HG03095 (cell line): ENCODE results near the gene CHRDL2.

Experiments
- ATAC-seq: cut with Tn5 transposase; IDR thresholded peaks from one replicate; pipeline ENCODE4 v1.9.1; 2021; ENCODE audit warnings: moderate library complexity; ENCODE audit not compliant: unreplicated experiment

CHRDL2 gene

DNA sequence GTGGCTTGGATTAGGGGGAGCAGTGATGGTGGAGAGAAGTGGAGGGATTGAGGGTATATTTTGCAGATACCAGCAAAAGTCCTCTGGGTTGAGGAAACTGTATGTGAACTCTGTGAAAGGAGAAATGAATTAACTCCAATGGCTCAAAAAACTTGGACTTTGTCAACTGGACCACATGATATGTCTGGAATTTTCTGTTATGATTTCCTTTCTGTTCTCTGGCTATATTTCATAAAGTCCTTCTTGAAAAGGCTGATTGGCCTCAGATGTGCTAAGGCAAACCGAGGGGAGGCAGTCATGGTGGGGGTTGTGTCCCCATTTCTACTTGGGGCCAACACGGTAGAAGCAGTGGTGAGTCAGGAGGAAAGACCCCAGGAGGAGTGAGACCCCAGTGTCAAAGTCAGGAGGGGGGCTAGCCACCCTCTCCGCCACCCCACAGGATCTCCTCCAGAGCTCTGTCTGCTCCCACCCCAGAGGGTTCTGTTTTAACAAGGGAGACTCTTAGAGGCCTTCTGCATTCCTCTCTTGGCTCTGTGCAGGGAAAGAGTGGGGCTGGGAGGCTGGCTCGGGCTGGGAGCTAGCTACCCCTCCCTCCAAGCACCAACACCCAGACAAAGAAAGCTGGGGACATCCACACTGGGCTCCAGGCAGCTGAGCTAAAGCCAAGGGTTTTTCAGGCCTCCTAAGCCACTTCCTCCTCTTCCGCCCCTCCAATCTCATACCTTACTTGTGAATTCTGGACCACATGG lies 13.8 kb downstream of the CHRDL2 start:
- ATAC-seq = no peak

DNA sequence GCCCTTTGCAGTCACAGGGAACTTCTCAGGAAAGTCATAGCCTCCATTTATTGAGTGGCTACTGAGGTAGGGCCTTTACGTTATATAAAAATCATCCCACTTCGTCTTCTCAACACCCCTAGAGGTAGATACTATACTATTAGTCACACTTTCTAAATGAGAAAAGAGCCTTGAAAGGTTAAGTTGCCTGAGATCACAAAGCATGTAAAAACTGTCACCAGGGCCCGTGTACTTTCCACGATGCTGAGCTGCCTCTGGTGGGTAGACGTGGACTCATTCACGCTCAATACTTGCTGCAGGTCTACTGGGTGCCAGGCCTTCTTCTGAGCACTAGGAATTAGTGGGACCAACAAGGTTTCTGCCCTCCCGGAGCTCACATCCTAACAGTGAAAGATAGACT lies 16.3 kb downstream of the CHRDL2 start:
- ATAC-seq = no peak

DNA sequence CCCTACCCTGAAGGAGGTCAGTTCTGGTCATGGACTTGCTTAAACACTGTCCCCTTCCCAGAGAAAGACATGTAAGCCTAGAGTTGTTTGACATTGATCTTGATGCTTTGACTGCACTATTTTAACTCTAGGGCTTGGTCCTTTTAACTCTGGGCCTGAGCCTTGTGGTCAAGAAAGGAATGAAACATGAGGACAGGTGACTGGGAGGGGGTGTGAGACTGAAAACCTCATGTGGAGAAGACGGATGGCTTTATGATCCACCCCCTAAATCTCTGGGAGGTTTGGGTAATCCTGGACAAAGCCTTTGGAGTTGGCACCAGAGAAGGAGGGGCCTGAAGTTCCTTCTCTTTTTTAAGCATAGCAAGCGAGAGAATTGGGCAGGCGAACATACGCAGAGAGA lies 17.5 kb downstream of the CHRDL2 start:
- ATAC-seq = no peak

DNA sequence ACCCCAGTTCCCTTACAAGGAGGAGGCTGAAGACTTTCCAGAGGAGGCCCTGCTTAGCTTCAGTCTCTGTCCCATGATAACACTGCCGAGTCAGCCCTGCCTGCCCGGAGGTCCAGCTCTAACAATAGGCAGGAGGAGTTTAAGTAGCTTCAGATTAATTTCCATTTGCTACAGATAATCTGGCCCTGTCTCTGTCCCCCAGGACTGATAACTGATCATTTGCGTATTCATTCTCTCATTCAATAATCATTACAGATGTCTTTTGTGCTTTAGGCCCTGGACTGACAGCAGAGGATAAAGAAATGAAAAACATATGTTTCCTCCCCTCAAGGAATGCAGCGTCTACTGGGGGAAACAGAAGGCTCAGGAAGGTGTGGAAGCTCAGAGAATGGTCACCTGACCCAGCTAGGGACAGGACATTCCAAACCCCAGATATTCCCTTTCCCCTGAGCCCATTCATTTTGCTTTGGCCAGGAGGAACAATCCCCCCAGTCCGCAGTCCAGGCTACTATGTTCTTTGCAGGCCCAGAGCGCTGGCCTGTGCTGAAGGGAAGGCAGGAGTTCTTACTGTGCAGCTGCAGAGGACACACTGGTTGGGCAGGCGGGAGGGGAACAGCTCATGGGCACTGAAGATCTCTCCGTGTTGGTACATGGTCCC lies 20.8 kb downstream of the CHRDL2 start:
- ATAC-seq = no peak

DNA sequence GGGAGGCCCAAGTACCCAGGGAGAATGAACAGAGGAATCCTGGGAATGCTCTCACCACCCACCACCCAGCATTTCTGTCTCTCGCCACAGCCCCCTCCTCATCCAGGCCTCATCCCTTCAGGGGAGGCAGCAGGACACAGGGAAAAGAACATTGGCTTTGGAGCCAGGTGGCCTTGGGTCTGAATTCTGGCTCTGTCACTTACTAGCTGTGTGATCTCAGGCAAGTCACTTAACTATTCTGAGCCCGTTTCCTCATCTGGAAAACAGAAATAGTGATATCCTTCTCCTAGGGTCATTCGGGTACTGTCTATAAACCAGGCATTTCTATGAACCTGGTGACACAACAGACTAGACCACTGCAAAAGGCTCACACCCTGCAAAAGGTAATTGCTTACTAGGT lies 22.1 kb downstream of the CHRDL2 start:
- ATAC-seq = no peak

DNA sequence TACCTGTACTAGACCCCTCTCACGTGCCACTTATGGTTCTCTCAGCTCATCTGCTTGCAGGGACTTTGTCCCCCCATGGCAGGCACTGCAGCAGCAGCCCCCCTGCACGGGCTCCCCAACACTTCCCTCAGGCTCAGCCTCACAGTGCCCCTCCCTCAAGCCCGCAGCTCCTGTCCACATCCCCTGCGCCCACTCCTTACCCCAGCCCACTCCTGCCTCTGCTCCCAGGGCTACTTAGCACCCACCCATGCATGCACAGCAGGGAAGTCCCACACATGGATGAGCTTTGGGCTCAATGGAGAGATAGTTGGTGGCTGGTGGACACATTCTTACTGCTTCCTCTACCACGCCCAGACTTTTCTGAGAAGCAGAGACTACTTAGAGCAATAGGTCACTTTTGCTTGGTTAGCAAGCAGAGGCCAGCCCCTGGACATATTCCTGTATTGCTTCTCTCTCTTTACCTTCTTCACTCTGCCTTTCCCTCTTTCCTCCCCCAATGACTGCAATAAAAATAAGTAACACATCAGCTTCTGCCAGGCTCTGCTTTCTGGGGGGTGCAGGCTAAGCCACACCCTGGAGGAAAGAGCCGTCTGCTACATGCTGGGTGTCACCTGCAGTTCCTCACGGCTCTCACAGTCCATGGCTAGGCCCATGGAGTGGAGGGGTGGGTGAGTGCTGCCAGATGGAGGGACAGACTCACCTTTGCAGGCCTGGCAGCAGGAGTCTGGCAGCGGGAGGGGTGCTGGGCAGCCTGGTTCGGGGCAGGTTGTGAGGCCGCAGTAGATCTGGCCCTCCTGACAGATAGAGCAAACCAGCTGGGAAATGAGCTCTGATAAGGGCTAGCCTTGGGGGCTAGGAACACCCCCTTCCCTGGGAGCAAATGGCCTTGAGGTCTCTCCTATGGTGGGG lies 23.4 kb downstream of the CHRDL2 start:
- ATAC-seq = no peak

DNA sequence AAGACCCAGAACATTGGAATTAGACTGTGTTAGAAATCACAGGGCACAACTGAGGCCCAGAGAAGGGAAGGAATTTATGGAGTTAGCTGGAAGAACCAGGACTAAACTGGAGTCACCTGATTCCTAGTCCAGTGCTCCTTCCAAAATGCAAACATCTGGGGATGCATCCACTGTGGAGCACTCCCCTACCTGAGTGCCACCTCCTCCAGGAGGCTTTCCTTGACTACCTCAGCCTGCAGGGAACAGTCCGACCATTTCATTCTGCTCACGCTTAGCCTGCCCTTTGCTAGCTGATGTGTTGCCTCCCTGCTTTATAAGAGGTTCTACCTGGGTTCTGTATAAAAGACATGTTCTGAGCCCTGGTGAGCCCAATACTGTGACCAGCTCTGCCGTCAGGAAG lies 24.0 kb downstream of the CHRDL2 start:
- ATAC-seq = no peak

DNA sequence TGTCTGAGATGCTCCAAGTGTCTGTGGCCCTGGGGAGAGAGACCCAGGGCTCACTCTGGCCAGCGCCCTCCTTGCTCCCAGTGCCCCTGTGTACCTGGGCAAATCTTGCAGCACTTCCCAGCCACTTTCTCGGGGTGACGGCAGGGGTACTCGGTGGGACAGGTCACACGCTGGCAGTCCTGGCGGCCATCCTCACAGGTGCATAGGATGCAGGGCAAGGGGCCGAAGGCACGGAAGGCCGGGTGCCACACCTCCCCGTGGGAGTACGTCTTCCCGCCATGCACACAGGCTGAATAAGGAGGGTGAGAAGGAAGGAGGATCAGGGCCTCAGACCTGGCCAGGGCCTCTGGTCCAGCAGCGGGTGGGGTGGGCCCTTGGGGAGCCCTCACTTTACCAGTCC lies 28.0 kb downstream of the CHRDL2 start:
- ATAC-seq = no peak

DNA sequence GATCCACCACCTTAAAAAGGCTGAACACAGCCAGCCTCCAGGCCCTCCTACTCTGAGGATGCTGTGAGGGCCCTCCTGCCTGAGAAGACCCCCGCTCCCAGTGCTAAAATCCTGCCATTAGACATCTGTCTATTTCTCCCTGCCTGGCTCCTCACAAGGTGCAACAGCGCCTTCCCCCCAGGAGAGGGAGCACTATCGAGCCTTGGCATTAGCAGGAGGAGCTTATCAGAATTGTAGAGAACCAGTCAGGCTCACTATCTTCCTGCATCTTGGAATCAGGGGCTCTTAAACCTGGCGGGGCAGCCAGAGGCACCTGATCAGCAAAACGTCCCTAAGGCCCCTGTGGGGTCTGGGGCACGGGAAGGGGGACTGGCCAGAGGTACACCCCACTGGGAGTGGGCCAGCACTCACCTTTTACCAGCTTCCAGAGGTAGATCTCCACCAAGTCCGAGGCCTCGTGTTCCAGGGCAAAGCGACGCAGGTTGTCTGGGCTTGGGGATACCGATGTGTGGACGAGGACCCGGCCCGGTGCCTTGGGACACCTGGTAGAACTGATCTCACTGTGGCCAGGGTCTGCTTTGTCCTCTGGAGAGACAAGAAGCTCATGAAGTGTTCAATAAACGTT lies 28.7 kb downstream of the CHRDL2 start:
- no peak for ATAC-seq

DNA sequence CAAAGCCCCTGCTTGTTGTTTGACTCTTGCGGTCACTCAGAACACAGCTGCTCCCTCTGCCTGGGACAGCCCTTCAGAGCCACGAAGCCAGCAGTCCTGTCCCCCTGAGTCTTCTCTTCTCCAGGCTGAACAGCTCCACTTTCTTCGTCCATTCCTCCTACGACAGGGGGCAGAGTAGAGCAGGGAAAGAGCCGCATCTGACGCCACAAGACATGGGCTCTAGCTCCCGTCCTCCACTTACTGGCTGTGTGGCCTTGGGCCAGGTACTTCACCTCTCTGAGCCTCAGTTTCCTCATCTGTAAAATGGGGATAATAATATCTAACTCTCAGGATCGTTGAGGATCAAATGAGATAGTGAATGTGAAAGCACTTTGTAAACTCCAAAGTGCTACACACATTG lies 29.9 kb downstream of the CHRDL2 start:
- no peak for ATAC-seq

DNA sequence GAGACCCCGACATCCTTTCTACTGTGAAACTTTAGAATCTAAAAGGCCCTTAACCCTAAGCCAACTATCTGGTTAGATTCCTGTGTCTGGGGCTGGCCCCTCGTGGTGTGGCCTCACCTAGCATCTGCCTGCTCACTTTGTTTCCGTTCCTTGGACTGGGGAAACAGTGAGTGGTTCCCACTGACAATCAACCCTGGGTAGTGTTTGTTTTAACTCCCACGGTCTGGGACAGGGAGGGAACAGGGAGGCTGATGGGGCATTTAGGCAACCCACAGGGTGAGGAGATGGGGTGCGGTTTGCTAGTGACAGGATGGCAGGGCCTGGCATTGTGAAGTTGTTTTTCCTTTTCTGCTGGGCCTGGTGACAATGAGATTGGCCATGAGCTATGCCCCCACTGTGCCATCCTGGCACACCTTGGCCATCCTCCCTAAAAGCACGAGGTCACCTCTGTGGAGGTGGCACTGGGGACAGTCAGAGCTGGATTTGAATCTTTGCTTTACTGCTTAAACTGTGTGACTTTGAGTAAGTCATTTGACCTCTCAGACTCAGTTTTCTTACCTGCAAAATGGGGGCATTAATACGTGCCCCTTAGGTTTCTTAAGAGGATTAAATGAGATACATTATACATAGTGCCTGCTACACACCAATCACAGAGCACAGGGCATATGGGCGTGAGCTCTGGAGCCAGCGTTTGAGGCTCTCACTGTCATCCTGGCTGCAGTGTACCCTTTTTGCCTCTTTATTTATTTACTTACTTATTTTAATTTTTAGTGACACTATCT lies 31.4 kb downstream of the CHRDL2 start:
- ATAC-seq = no peak

DNA sequence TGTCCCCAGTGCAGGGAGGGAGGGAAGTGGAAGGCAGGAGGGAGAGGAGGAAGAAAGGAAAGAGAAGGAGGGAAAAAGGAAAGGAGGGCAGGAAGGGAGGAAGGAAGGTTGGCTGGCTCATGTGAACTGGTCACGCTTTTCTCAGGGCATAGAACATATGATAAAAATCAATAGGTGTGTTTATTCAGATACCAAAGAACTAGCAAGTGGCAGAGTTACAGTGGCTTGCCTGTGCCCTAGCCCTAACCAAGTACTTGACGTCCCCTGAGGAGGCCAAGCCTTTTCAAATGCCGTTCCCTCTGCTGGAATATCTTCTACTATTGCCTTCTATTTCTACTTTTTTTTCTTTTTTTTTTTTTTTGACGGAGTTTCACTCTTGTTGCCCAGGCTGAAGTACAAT lies 33.5 kb downstream of the CHRDL2 start:
- no peak for ATAC-seq

DNA sequence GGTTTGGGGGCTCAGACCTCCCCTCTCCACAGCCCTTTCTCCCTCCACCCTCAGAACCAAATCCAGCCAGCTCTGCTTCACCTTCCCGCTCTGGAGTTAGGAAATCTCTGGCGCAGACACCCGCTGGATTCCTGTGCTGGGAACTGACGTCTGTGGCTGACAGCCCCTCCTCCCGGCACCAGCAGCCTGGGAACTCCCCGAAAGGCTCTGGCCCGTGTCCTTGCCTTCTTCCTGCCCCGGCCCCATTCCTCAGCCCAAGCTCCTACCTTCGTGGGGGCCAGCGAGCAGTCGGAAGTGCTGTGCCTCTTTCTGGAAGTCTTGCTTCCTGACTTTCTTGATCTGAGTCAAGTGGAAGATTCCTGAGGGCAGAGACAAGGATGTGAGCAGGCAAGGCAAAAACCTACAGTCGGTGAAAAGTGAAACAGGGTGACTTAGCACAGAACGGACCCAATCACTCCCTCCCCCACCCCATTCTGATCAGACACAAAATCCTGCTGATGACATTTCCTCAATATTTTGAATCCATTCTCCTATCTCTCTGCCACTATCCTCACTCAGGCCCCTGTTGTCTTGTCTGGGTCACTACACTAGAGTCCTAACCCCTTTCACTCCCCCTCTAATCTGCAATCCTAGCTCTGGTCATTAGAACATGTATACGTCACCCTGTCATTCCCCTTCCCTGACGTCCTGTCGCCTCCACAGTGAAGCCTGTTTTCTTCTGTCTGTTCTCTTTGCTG lies 34.1 kb downstream of the CHRDL2 start:
- no peak for ATAC-seq

DNA sequence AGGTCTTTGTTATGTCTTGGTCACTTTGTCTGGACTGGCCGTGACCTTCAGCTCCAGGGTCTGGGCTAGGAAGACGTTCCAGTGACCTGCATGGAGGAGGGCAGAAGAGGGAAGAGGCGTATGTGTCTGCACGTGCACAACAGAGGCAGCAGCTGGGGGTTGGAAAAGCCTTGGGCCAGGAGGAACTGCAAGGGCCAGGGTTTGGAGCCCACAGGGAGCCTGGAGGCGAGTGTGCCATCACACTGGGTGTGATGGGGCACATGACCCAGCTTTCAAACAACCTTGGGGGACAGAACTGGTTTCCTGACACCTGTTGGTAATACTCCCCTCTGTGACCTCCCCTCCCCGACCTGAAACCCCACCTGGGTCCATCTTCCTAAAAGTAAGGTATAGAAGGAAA lies 34.7 kb downstream of the CHRDL2 start:
- no peak for ATAC-seq

DNA sequence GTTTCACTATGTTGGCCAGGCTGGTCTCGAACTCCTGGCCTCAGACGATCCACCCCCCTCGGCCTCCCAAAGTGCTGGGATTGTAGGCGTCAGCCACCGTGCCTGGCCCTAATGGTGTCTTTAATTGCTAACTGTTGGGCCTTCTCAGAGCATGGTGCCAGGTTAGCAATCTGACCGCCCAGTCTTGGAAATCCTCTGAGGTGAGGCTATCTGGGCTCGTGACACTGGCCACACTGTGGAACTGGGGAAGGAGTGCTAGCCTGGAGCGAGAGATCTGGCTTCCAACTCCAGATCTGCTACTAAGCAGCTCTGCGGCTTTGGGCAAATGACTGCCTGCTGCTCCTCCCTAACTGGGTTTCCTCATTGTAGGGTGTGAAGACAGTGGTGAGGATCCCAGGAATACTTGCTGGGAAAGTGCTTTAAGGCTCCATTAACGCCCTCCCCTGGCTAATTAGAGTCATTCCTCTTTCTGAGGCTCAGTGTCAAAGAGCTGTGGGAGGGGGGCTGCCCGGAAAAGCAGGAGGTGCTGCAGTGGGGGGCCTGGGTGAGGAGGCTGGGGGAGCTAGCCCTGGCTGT lies 35.4 kb downstream of the CHRDL2 start:
- ATAC-seq = no peak

DNA sequence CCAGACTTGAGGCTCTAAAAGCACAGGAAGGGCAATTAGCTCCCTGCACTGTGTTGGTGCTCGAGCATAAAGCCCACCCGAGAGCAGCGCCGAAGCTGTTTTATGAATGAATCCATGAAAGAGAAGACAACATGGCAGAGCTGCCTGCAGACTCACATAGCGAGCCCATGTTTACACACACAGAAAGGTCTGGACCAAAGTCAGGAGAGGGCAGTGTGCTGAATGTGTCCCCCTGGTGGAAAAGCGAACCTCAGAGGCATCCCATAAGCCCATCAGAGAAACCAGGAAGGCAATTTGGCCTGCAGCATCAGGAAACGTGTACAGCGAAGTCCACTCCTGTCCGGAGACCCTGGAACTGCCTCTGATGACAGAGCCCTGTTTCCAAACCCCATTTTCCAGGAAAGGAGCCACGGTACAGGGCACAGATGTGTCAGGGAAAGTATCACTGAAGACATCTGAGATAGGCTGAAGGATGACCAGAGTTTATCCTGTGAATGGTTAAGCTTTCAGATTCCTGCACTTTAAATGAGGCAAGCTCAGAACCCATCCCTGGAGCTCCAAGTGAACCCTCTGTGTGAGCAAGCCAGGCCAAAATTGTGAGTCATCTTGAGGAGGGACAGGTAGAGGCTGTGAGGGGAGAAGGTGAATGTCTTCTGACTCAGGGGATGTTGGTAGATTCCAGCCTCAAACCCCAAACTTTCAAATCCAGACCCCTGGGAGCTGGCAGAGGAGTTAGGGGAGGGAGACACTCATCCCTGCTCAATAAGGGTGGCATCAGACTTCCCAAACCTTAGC lies 36.9 kb downstream of the CHRDL2 start:
- no peak for ATAC-seq

DNA sequence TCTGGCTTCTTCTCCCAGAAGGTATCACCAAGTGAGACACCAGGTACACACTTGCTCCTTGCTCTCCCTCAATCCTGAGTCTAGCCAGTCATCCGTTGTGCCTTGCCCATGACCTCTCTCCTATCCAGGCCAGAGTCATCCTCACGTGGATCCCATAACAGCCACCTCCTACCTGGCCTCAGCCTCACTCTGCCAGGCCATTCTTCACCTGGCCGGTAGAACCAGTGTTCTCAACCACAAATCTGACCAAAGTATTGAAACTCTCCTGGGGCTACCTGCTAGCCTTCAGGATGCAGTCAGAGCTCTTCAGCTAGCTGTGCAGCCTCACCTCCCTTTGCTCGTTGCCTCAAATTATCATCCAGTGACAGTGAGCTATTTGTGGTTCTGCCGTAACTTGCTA lies 37.7 kb downstream of the CHRDL2 start:
- ATAC-seq = no peak

DNA sequence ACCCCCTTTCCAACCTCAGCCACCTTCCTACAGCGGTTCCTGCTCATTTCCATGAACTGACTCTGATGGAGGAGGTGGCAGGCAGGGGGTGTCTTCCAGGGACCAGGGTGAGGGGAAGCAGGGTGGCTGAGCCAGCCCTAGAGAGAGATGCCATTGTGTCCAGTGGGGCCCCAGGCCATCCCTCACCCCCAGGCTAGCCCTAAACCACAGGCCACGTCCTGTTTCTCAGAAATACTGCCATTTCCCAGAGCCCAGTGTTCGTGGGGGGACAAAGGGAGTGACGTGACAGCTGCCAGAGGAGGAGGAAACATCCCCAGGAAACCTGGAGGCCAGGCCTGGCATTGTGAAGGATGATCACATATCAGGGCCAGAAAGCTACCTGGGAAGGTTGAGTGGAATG lies 39.5 kb downstream of the CHRDL2 start:
- no peak for ATAC-seq

DNA sequence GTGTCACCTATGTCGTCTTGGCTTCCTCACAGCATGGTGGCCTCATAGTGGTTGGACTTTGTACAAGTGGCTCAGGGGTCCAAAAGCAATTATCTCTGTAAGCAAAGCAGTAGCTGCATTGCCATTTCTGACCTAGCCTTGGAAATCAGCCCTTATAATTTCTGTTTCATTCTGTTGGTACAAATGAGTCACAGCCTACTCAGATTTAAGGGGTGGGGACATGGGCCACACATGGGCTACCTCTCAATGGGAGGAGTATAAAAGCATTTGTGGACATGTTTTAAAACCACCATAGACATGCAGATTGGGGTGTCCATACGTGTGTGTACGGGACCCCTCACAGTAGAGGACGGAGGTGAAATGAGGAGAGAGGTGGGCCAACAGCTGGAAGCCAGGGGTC lies 41.6 kb downstream of the CHRDL2 start:
- no peak for ATAC-seq
